COLO668 (cell line): Measurements from ENCODE around the gene ANAPC4.

Experiments used
- DNase-seq: peaks from one replicate; lab custom pipeline; 2025; ENCODE audit not compliant: unreplicated experiment; lab: John Stamatoyannopoulos, UW

Gene ANAPC4

GRCh38 chr4:25430630-25431029, 53.6 kb downstream of the ANAPC4 start:
- DNase-seq = no peak

- no peak for DNase-seq
Measured at GRCh38 chr4:25433966-25434827, 57.1 kb downstream of the ANAPC4 start.

GRCh38 chr4:25437926-25438325, 60.9 kb downstream of the ANAPC4 start:
- DNase-seq = peak; percentile 14

GRCh38 chr4:25439918-25440477, 62.9 kb downstream of the ANAPC4 start:
- DNase-seq = peak; percentile 72

- DNase-seq = no peak
Measured at GRCh38 chr4:25440478-25441030, 63.5 kb downstream of the ANAPC4 start.

- peak; percentile 58 for DNase-seq
Measured at GRCh38 chr4:25441519-25442117, 64.6 kb downstream of the ANAPC4 start.

GRCh38 chr4:25442863-25443307, 65.8 kb downstream of the ANAPC4 start:
- no peak for DNase-seq

- DNase-seq = no peak
Measured at GRCh38 chr4:25443851-25444250, 66.8 kb downstream of the ANAPC4 start.

GRCh38 chr4:25446611-25447010, 69.5 kb downstream of the ANAPC4 start:
- DNase-seq = no peak

GRCh38 chr4:25448379-25449109, 71.5 kb downstream of the ANAPC4 start:
- no peak for DNase-seq

GRCh38 chr4:25449270-25449669, 72.2 kb downstream of the ANAPC4 start:
- no peak for DNase-seq

GRCh38 chr4:25449688-25450087, 72.6 kb downstream of the ANAPC4 start:
- no peak for DNase-seq

- DNase-seq = no peak
Measured at GRCh38 chr4:25450491-25450901, 73.4 kb downstream of the ANAPC4 start.

- DNase-seq = no peak
Measured at GRCh38 chr4:25451676-25452075, 74.6 kb downstream of the ANAPC4 start.

GRCh38 chr4:25452081-25452480, 75.0 kb downstream of the ANAPC4 start:
- DNase-seq = no peak

GRCh38 chr4:25454476-25454875, 77.4 kb downstream of the ANAPC4 start:
- no peak for DNase-seq

GRCh38 chr4:25457053-25457715, 80.1 kb downstream of the ANAPC4 start:
- DNase-seq = no peak

GRCh38 chr4:25466966-25467697, 90.1 kb downstream of the ANAPC4 start:
- no peak for DNase-seq

- no peak for DNase-seq
Measured at GRCh38 chr4:25467843-25468242, 90.8 kb downstream of the ANAPC4 start.
